Natural killer cell (primary cell): Measurements from ENCODE around the gene LRP1-AS. TPM values are rescaled to one million over a fixed set of nuclear protein-coding genes. Genes with fewer than 3 reads are reported as not detected.

Source experiments
- ATAC-seq, 3 donors: fragments of 150-1000 bp in 2 of 3; fragments of 200-7000 bp in 1 of 3; cut with Tn5 transposase; 1 replicate in 1 of 3; 2 replicates in 2 of 3; pipeline ENCODE4 v1.10.0; 2021; ENCODE audit warnings: mild to moderate bottlenecking in 2 of 3, moderate library complexity in 2 of 3
- DNase-seq, 2 donors: peaks; one replicate each; pipeline versions ENCODE4 v3.0.0 to v3.0.0-alpha.2; 2013 to 2021; ENCODE audit warnings: mixed read lengths in 1 of 2
- H3K27ac ChIP-seq: one replicate; pipeline ENCODE4 v1.5.1; 2013; ENCODE audit warnings: mild to moderate bottlenecking, low read length
- H3K27me3 ChIP-seq: one replicate; pipeline ENCODE4 v1.6.1; 2013; ENCODE audit warnings: low read length; ENCODE audit not compliant: control insufficient read depth, insufficient read depth
- H3K36me3 ChIP-seq: one replicate; pipeline ENCODE4 v1.6.1; 2013; ENCODE audit warnings: low read length; ENCODE audit not compliant: control insufficient read depth, insufficient read depth
- H3K4me1 ChIP-seq: one replicate; pipeline ENCODE4 v1.6.1; 2013; ENCODE audit warnings: low read length; ENCODE audit not compliant: control insufficient read depth, insufficient read depth
- H3K4me3 ChIP-seq: one replicate; pipeline ENCODE4 v1.5.1; 2013; ENCODE audit warnings: low read length
- H3K9me3 ChIP-seq: one replicate; pipeline ENCODE4 v1.6.1; 2013; ENCODE audit warnings: low read length; ENCODE audit not compliant: control insufficient read depth, insufficient read depth
- H3K27ac Mint-ChIP-seq, 2 donors: one replicate each; pipeline ENCODE4 v1.8.0; 2022; ENCODE audit warnings: mild to moderate bottlenecking in 2 of 2, mixed read lengths in 2 of 2, moderate library complexity in 1 of 2
- H3K27me3 Mint-ChIP-seq, 2 donors: one replicate each; pipeline ENCODE4 v1.8.0; 2022; ENCODE audit warnings: low read depth in 2 of 2, mixed read lengths in 2 of 2
- H3K36me3 Mint-ChIP-seq: one replicate; pipeline ENCODE4 v1.8.0; 2022; ENCODE audit warnings: mixed read lengths
- H3K4me1 Mint-ChIP-seq, 2 donors: one replicate each; pipeline ENCODE4 v1.8.0; 2022; ENCODE audit warnings: mixed read lengths in 2 of 2
- H3K4me3 Mint-ChIP-seq: one replicate; pipeline ENCODE4 v1.8.0; 2022; ENCODE audit warnings: mild to moderate bottlenecking, moderate library complexity, mixed read lengths
- H3K9me3 Mint-ChIP-seq, 2 donors: one replicate each; pipeline ENCODE4 v1.8.0; 2022; ENCODE audit warnings: mixed read lengths in 2 of 2
- CTCF ChIP-seq: fragments of 200-600 bp; IDR thresholded peaks from one replicate; pipeline ENCODE4 v1.8.0; 2022; ENCODE audit warnings: antibody characterized with exemption
- WGBS: methylation state at CpG from one replicate; pipeline ENCODE4 v1.1.7; 2013; ENCODE audit warnings: missing lambda C conversion rate; ENCODE audit not compliant: insufficient coverage; 5-methylcytosine and 5-hydroxymethylcytosine counted together
- intact Hi-C: fragments of 100-400 bp; cut with micrococcal nuclease; formaldehyde crosslinking; loops from one replicate; pipeline ENCODE4 v1.14.2; 2022
- total RNA-seq, 4 donors: library from RNA; stranded (reverse); fragments of 120-200 nt in 1 of 4; gene quantifications; one replicate each; pipeline versions ENCODE4 v1.2.3 to v1.2.4, GENCODE V29; 2013 to 2022

Gene LRP1-AS
- total RNA-seq, 3 donors from 2014 or later (not counting 1 experiment from before 2014, with no cell fraction given) = not detected

GRCh38 chr12:57130941-57131340 is 16.5 kb downstream of the LRP1-AS start:
- Histone ChIP-seq H3K4me1 (peaks cover 23% of the 10 kb centered on the region), H3K4me3 (no peak overlapping the region), H3K36me3 (no peaks in the 10 kb centered on the region), H3K27me3 (peaks cover 19% of the 10 kb centered on the region), H3K27ac (no peak overlapping the region), H3K9me3 (no peaks in the 10 kb centered on the region)
- no CpG with 5 or more reads among the region's 2 CpGs for WGBS
- TF ChIP-seq CTCF = no peak
- no peaks in the 10 kb centered on the region for H3K36me3 Mint-ChIP-seq
- peaks cover 4 to 15% of the 10 kb centered on the region in 2 donors for H3K4me1 Mint-ChIP-seq
- no peak for ATAC-seq
- no peak overlapping the region for H3K27ac Mint-ChIP-seq
- H3K27me3 Mint-ChIP-seq = peaks cover 15 to 35% of the 10 kb centered on the region in 2 donors
- H3K4me3 Mint-ChIP-seq = peak overlapping the region; percentile 41
- DNase-seq = peak in 1 of 2 donors; percentile 26
- H3K9me3 Mint-ChIP-seq = no peaks in the 10 kb centered on the region
- intact Hi-C loops = no loop called here

GRCh38 chr12:57129889-57130288 is 17.5 kb downstream of the LRP1-AS start:
- peaks cover 23% of the 10 kb centered on the region for H3K4me1 ChIP-seq
- H3K9me3 Mint-ChIP-seq = no peaks in the 10 kb centered on the region
- peak overlapping the region; percentile 49 for H3K4me3 Mint-ChIP-seq
- H3K27me3 Mint-ChIP-seq = peaks cover 15 to 35% of the 10 kb centered on the region in 2 donors
- no peaks in the 10 kb centered on the region for H3K36me3 ChIP-seq
- H3K4me3 ChIP-seq = no peak overlapping the region
- peaks cover 4 to 15% of the 10 kb centered on the region in 2 donors for H3K4me1 Mint-ChIP-seq
- no peak overlapping the region for H3K27ac ChIP-seq
- H3K9me3 ChIP-seq = no peaks in the 10 kb centered on the region
- intact Hi-C loops = no loop called here
- no peak overlapping the region for H3K27ac Mint-ChIP-seq
- no peak for TF ChIP-seq CTCF
- no peak for DNase-seq
- H3K36me3 Mint-ChIP-seq = no peaks in the 10 kb centered on the region
- peaks cover 19% of the 10 kb centered on the region for H3K27me3 ChIP-seq
- ATAC-seq = no peak

DNA sequence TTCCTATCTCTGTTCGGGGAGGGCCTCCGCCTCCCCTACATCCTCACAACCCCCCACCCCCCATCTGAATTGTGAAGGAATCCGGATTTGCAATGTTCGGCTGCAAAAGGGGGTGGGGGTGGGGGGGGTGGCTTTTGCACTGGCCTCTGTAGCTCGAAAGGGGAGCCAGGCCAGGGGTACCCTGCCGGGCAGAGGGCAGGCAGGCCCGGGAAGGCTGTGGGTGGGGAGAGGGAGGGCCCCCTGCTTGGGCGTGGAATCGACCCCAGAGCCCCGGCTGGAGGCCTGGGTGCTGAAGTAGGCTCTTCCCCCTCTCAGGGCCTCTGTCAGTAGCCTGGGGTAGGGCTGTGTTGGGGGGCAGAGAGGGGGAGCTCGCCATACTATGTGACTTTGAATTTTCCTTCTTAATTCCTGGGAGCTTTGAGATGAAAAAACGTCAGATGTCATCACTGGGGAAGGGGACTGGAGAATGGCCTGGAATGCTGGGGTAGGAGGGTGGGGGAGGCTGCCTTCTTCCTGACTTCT is 18.0 kb downstream of the LRP1-AS start:
- Histone ChIP-seq H3K27me3 (peaks cover 22% of the 10 kb centered on the region), H3K36me3 (no peaks in the 10 kb centered on the region), H3K4me3 (no peak overlapping the region), H3K9me3 (no peaks in the 10 kb centered on the region), H3K27ac (no peak overlapping the region), H3K4me1 (peaks cover 23% of the 10 kb centered on the region)
- TF ChIP-seq CTCF = no peak
- intact Hi-C loops = no loop called here
- peak overlapping the region; percentile 49 for H3K4me3 Mint-ChIP-seq
- ATAC-seq (no peak), DNase-seq (no peak)
- H3K4me1 Mint-ChIP-seq = peaks cover 6 to 17% of the 10 kb centered on the region in 2 donors
- no peaks in the 10 kb centered on the region for H3K36me3 Mint-ChIP-seq
- peaks cover 17 to 38% of the 10 kb centered on the region in 2 donors for H3K27me3 Mint-ChIP-seq
- H3K9me3 Mint-ChIP-seq = no peaks in the 10 kb centered on the region
- WGBS = 23% methylated on average over 10 of the region's 12 CpGs
- no peak overlapping the region for H3K27ac Mint-ChIP-seq
